Measurements from ENCODE around the gene GRID2. TPM values are rescaled to one million over a fixed set of nuclear protein-coding genes. Genes with fewer than 3 reads are reported as not detected.

GRID2 gene
- total RNA-seq, 3 donors from 2014 or later = 0.44 TPM; not detected in 2

DNA sequence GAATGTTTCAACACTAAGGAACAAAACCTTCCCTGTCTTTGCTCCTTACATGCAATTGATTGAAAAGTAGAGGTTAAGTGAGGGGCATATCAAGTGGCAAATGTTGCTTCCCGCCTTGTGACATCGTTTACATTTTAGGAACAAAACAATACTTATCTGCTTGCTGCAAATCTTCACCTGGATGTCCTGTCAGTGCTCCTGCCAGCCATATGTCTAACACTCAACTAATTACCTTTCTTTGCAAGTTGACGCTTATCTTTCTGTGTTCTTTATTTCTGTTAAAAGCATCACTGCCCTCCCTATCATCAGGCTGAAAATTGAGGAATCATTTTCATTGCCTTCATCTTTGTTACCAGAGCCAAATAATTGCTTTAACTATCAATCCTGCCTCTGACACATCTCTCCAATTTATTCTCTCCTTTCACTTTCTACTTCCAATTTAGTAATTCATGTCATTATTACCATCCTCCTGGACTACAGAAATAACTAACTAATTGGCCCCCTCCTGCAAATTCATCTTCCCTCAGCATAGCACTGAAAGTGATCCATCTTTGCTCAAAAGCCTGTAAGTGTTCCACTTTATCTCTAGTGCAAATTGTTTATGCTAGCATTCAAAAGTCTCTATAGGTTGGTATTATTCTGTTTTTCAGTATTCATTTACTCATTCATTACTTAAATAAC is 1226.1 kb downstream of the GRID2 start:
- H3K4me1 ChIP-seq (ENCODE audit: low read depth) = no peaks in the 10 kb centered on the region
- intact Hi-C loops (cut with DNase I, micrococcal nuclease) = no loop called here
- no peak overlapping the region for H3K4me3 ChIP-seq
- H3K9me3 ChIP-seq = no peaks in the 10 kb centered on the region
- TF ChIP-seq, protein P1, sequence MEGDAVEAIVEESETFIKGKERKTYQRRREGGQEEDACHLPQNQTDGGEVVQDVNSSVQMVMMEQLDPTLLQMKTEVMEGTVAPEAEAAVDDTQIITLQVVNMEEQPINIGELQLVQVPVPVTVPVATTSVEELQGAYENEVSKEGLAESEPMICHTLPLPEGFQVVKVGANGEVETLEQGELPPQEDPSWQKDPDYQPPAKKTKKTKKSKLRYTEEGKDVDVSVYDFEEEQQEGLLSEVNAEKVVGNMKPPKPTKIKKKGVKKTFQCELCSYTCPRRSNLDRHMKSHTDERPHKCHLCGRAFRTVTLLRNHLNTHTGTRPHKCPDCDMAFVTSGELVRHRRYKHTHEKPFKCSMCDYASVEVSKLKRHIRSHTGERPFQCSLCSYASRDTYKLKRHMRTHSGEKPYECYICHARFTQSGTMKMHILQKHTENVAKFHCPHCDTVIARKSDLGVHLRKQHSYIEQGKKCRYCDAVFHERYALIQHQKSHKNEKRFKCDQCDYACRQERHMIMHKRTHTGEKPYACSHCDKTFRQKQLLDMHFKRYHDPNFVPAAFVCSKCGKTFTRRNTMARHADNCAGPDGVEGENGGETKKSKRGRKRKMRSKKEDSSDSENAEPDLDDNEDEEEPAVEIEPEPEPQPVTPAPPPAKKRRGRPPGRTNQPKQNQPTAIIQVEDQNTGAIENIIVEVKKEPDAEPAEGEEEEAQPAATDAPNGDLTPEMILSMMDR (IDR thresholded peaks at IDR 0.05) = no peak
- no peaks in the 10 kb centered on the region for H3K36me3 ChIP-seq (ENCODE audit: low read depth)
- DNase-seq (no peak), ATAC-seq (no peak)

DNA sequence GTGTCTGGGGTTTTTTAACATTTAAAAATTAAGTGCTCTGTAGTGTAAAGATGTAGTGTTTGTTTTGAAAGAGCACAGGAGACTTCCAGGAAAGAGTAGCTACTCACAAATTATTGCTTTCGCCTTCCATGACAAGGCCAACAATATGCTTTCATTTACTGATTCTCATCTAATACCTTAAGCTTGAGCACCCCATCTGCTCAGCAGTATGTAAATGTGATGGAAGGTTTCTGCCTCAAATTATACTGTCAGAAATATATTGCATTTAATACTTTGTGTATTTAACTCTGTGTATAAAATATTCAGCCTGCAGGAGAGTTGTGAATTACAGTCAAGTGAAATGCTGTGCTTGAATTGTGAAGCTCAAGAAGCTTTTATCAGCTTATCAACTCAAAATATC is 1228.5 kb downstream of the GRID2 start:
- Histone ChIP-seq H3K4me1 (ENCODE audit: low read depth) (no peaks in the 10 kb centered on the region), H3K4me3 (no peak overlapping the region), H3K9me3 (no peaks in the 10 kb centered on the region), H3K36me3 (ENCODE audit: low read depth) (no peaks in the 10 kb centered on the region)
- ATAC-seq = no peak
- TF ChIP-seq, protein P1 (IDR thresholded peaks at IDR 0.05) = no peak
- DNase-seq = no peak
- intact Hi-C loops (cut with DNase I, micrococcal nuclease) = no loop called here

DNA sequence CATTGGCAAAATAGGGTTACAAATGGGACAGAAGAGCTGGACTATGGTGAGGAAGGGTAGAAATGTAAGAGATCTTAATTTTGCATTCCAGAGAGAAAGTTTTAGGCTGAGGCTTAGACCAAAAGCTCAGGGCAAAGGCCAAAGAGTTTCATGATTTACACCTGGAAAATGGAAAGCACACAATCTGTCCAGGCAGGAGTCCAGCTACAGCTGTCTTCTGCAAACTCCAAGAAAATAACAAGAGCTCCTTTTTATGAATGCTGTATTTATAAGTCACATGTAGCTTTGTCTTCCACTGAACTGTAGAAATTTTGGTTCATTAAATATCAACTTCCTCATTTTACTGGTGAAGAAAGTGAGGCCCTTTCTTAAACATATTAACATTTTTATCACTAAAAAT is 1236.8 kb downstream of the GRID2 start:
- H3K9me3 ChIP-seq = no peaks in the 10 kb centered on the region
- H3K36me3 ChIP-seq (ENCODE audit: low read depth) = no peaks in the 10 kb centered on the region
- intact Hi-C loops (cut with DNase I, micrococcal nuclease) = no loop called here
- no peak overlapping the region for H3K4me3 ChIP-seq
- DNase-seq (no peak), ATAC-seq (no peak)
- TF ChIP-seq, protein P1 (IDR thresholded peaks at IDR 0.05) = no peak
- H3K4me1 ChIP-seq (ENCODE audit: low read depth) = no peaks in the 10 kb centered on the region

DNA sequence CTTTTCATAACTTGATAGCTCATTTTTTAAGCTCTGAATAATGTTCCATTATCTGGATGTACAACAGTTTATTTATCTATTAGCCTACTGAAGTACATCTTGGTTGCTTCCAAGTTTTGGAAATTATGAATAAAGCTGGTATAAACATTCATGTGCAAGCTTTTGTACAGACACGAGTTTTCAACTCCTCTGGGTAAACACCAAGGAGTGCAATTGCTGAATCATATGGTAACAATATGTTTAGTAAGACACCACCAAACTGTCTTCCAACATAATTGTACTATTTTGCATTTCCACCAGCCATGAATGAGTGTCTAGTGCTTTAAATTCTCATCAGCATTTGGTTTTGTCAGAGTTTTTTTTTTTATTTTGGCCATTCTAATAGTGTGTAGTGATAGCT is 1258.1 kb downstream of the GRID2 start:
- Histone ChIP-seq H3K9me3 (no peaks in the 10 kb centered on the region), H3K4me1 (ENCODE audit: low read depth) (no peaks in the 10 kb centered on the region), H3K4me3 (no peak overlapping the region), H3K36me3 (ENCODE audit: low read depth) (no peaks in the 10 kb centered on the region)
- no peak for DNase-seq
- TF ChIP-seq, protein P1 (IDR thresholded peaks at IDR 0.05) = no peak
- intact Hi-C loops (cut with DNase I, micrococcal nuclease) = no loop called here
- ATAC-seq = no peak

DNA sequence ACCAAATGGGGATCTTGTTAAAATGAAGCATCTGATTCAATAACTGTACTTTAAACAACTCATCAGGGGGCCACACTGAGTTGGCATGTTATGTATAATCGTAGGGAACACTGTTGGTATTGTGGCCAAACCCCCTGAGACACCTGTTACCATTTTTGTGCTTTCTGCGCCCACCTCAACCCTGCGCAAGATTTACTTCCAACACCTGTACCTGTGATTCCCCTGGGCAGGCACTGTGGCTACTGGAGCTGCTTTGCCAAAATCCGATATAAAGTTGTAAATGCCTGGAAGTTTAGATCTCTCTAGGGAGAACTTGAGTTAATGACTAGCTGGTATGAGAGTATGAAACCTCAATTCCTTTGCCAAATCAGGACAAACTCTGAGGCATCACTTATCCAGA is 1265.0 kb downstream of the GRID2 start:
- DNase-seq (no peak), ATAC-seq (no peak)
- Histone ChIP-seq H3K9me3 (no peaks in the 10 kb centered on the region), H3K4me1 (ENCODE audit: low read depth) (no peaks in the 10 kb centered on the region), H3K36me3 (ENCODE audit: low read depth) (no peaks in the 10 kb centered on the region), H3K4me3 (no peak overlapping the region)
- intact Hi-C loops (cut with DNase I, micrococcal nuclease) = no loop called here
- TF ChIP-seq, protein P1 (IDR thresholded peaks at IDR 0.05) = no peak

DNA sequence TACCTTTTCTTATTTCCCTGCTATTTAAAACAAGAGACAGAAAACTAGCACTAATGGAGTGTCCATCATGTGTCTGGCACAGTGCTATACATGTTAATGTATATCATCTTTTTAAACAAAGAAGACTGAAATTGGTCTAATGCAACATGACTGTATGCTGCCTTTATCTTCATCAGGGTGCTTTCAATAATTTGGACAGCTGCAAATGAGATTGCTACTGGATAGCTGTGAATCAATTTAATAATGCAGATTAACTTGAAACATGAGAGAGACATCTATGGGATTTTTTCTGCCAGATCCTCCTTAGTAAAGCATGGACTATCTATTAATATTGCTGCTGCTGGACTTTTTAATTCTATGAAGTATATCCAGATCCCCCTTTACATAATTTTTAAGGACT is 1269.5 kb downstream of the GRID2 start:
- TF ChIP-seq, protein P1 (IDR thresholded peaks at IDR 0.05) = no peak
- no peaks in the 10 kb centered on the region for H3K4me1 ChIP-seq (ENCODE audit: low read depth)
- no peaks in the 10 kb centered on the region for H3K36me3 ChIP-seq (ENCODE audit: low read depth)
- no peaks in the 10 kb centered on the region for H3K9me3 ChIP-seq
- intact Hi-C loops (cut with DNase I, micrococcal nuclease) = no loop called here
- no peak overlapping the region for H3K4me3 ChIP-seq
- no peak for ATAC-seq
- DNase-seq = no peak

Data from mucosa of descending colon (tissue), 3 donors.